NCI-H2227 treated with DMSO at 0.1 percent for 48 hours (cell line): Measurements from ENCODE around the gene ARMC3.
A peak's percentile ranks its signal among the peaks of the same experiment; 100 is the strongest.
"Not testable (repeated sequence)": the region's sequence is repeated elsewhere in the genome, so short reads cannot be mapped to it uniquely, and the experiment has no call there.

Experiments used
- DNase-seq: peaks from one replicate; lab custom pipeline; 2025; lab: John Stamatoyannopoulos, UW

The ARMC3 gene

DNA sequence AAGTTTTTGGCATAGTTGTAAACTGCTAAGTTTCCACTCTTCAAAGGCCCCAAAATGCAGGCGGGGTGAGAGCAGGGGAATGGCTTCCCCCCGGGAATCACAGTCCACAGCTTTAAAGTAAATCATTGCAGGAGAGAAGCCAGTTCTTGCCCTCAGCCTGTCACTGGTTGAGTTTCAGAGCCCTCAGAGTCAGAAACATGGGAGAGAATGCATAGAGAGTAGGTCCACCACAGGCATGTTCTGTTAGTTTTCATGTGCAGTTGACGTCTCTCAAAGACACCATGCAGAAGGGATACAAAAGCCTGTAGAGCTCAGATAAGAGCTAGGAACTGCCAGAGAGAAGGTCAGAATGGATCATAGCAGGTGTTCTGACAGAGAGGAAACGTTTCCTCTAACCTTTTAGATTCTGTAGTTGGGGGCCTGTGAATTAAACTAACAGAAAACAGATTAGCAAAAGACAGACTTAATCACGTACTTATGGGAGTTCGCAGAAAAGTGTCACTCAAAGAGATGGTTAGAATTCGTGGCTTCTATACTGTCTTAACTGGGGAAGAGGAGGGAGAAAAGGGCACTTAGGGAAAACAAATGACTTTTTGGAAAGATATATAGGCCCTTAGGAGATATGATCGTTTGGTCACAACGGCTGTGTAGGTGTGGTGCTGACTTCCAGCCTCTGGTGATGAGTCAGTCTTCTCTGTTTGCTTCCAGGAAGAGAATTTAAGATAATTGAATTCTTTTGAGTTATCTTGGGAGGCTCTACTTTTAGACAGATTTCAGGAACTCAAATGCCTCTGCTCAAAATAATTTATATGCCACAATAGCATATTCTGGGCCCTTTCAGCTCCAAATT lies 119.6 kb downstream of the ARMC3 start:
- no peak for DNase-seq

DNA sequence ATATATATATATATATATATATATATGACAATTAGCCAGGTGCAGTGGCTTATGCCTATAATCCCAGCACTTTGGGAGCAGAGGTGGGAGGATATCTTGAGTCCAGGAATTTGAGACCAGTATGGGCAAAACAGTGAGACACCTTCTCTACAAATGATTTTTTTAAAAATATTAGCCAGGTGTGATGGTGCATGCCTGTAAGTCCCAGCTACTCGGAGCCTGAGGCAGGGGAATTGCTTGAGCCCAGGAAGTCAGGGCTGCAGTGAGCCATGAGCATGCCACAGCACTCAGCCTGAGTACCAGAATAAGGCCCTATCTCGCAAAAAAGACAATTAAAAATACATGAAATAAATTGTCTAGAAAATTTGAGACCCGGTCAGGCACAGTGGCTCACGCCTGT lies 120.3 kb downstream of the ARMC3 start:
- no peak for DNase-seq

DNA sequence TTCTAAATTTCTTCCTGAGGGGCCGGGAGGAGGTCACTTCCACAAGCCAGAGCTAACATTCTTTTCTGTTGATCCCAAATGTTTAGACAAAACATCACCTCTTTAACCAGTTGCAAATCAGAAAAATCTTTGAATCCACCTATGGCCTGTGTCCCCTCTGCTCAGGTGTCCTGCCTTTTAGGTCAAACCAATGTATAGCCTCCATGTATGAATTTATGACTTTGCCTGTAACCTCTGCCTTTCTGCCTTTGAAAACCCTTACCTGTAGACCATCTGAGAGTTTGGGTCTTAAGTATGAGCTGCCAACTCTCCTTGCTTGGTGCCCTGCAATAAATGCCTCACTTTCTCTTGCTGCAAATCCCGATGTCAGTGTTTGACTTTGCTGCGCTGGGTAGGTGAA lies 123.4 kb downstream of the ARMC3 start:
- no peak for DNase-seq

DNA sequence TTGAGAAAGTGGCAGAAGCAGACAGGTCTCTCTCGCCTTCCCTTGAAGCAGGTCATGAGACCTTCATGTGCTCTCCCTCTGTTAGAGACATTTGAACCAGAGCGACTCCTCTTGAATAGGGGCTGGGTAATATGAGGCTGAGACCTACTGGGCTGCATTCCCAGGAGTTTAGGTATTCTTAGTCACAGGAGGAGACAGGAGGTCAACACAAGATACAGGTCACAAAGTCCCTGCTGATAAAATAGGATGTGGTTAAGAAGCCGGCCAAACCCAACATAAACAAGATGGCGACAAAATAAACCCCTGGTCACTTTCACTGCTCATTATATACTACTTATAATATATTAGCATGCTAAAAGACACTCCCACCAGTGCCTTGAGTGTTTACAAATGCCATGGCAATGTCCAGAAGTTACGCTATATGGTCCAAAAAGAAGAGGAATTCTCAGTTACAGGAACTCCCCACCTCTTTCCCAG lies 124.0 kb downstream of the ARMC3 start:
- no peak for DNase-seq

DNA sequence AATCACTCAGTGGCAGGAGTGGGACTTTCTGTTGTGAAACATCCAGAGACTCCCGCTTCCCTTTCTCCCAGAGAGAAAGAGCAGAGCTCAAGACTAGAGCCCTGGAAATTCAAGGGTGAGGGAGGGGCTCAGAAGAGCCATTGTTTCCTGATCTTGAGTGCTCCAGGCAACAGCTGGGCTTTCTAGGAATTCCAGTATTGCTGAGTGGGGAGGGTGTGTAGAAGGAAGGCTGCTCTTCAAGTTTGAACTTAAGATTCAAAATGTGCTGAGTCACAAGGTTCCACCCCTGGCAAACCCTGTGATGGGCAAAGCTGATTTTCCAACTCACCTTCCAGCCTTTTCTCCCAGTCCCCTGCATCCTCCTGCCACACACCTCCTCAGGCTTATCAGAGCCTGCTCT lies 125.2 kb downstream of the ARMC3 start:
- no peak for DNase-seq

DNA sequence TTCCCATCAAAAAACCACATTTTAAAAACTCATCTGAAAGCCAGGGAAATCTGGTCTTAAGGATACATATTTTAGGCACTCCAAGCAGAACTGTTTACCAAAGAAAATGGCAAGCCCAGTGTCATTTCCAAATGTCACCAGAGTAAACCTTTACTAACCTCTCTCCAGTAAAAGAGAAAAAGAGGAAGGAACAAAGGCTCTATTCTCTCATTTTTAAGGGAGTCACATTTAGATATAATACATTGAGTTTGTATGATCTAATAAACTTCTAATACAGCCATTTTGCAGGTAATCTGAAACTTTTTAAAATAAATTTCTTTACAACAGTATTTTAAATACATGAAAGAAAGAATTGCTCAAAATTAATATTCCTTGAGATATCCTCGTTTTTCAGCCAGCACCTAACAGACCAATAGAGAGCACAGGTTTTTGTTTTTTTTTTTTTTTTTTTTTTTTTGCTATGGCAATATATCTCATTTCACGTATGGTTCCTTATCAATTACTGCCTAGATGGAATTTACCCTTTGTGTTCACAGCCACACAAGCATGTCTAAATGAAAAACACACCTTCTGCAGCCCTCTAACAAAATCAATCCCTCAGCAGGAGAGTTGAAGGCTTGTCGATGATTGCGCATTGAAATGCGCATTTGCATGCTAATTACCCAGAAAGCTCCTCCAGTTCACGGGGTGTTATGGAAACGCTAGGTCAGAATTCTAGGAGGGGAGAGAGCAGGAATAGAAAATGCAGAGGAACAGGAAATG lies 127.8 kb downstream of the ARMC3 start:
- no peak for DNase-seq

DNA sequence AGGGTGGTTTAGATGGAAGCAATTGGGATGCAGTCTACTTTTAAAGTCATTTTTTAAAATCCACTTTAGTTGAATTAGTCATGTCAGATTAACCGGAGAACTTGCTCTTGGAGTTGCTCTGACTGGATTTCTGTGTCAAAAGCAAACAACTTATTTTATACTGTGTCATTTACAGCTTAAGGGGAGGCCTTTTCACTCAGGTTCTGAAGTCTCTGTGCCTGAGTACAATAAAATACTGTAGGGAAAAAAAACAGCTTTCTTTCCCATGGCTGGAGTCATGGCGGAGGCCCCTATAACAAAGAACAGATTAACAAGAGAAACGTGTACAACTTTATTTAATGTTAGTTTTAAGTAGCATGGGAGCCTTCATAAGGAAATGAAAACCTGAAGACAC lies 128.3 kb downstream of the ARMC3 start:
- DNase-seq: no peak

DNA sequence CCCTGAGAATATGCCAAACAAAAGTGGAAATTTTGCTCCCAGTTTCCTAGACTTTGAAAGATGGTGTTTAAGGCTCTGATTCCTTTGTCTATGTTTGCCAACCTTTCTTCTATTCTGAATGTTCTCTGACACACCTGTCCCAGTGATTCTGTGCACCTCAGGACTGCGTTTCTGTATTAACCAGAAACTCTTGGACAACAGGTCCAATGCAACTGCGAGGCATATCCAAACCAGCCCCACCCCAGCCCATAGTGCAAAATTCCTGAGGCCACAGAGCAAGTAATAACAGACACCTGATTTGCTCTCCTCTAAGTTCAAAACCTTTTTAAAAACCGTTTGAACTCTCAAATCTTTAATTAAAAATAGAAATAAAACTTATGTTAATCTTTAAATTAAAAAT lies 130.5 kb downstream of the ARMC3 start:
- no peak for DNase-seq

DNA sequence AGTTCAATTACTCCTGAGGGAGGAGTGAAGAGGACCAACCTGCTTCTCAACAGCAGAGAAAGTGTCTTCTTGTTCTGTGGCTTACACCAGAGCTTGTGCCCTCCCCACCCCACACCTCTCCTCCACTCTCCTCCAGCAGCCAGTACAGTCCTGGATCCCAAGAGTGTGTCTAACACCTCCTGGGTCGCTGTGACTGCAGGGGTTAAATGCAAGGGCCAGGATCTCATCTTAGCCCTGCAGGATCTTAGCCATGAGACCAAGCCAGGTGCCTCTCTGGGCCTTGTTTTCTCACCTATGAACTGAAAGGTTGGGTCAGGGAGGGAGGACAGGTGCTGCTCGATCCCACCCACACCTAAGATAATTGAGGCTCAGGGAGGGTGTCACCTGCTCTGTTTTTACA lies 133.1 kb downstream of the ARMC3 start:
- no peak for DNase-seq

DNA sequence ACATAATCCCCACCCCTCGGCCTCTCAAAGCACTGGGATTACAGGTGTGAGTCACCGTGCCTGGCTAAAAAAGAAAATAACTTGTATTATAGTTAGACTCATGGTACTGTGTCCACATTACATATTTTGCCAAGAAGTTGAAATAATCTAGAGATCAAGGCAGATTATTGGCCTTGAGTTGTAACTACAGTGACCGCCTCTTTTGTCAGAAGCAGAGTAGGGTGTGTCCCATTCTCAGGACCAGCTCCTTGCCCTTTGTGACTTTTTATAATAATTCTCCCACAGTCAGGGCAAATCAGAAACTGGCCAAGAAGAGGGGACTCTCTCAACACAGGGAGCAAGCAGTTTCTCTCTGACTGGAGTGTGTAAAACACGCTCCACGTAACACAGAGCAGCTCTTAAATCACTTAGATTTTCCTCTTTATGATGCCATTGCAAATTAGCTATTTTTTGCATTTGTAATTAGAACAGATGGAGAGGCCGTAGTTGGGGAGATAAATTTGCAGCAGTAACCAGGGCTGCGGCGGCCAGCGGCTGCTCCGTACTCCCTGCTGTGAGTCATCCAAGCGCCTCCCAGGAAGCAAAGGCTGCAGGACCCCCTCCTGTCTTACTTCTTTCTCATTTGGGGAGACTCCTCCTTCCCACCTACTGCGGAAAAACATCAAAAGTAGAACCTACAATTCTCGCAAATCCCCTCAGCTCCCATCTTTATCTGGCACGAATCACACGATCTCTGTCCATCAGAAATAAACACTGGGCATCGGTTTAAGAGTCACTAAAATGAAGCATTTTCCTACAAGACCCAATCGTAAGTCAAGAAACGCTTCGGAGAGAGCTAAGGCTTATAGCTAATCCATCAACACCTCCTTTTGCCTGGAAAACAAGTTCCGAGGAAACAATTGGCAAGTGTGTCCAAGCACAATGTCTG lies 135.5 kb downstream of the ARMC3 start:
- no peak for DNase-seq

DNA sequence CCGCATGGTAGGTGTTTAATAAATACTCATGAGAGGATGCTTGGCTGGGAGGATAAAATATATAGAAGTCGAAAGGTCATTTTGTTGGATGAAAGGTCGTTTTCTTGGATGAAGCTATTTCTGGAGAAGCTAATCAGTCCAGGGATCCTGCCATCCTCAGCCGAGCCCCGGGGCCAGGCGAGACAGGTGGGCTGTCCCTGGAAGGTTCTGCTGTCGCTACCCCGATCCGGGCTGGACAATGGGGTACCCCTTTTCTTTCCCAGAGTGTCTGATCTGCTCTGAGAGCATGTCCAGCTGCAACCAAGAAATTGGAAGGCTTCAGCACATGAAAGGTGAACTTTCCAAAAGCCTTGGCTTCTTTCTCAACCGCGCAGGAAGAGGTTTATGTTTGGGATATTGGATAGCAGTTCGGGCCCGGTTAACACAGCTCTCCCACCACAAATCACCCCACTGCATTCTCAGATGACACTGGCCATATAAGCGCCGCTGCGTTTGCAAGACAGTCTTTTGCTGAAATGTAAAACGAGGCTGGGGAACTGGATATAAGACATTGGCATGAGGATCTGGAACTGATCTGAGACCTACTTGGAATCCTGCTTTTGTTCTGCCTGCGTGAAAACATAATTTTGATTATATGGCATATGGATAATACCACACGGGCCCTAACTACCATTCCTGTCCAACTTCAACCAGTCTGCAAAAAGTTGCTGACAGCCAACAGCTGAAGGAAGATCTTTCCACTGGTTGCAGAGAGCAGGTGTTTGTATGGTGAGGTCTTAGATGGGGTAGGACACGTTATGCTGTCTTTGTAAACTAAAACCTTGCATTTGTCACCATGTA lies 136.3 kb downstream of the ARMC3 start:
- DNase-seq: no peak

DNA sequence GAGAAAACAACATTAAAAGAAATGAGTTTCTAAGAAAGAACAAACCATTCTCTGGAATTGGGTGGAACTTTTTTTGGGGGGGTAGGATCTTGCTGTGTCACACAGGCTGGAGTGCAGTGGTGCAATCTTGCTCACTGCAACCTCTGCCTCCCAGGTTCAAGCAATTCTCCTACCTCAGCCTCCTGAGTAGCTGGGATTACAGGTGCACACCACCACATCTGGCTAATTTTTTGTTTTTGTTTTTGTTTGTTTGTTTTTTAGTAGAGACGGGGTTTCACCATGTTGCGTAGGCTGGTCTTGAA lies 136.9 kb downstream of the ARMC3 start:
- not testable (repeated sequence) for DNase-seq

DNA sequence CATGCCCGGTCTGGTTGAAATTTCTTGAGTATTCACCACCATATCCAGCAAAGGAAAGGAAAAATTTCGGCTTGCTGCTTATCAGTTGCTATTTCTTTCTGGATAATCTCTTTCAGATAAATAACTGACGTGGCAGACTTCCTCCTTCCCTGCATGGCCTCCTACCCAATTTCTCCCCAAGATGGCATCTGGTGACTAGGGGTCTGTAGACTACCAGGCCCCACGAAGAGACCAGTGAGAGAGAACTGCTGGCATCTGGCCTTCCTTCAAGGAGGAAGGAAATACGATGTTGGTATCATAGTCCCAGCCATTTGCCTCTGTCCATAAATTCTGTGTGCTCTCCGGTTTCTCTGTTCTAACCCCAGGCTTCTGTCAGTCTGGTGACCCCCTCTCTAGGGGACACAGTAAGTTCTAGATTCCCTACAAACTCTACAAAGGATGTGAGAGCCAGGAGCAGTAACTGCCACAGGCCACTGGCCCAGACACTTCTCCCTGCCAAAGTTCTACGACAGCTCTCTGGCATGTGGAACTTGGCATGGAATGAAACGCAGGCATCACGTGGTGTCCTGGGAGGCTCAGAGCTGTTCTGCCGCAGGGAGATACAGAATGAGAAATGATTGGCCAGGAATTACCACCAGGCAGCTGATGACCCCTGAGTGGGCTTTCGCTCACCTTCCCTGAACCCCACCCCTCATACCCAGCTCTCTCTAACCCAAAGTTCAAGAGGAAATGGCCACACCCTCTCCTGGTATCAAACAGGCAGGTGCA lies 137.5 kb downstream of the ARMC3 start:
- no peak for DNase-seq

DNA sequence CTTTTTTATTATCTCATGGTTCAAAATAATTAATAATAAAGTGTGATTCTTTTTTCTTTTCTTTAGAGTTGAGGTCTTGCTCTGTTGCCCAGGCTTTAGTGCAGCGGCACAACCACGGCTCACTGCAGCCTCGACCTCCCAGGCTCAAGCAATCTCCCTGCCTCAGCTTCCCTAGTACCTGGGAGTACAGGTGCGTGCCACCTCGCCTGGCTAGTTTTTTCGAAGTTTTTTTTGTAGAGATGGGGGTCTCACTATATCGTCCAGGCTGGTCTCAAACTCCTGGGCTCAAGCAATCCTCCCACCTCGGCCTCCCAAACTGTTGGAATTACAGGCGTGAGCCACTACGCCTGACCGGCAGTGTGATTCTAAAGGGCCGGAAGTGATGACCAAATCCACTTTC lies 139.5 kb downstream of the ARMC3 start:
- DNase-seq: no peak

DNA sequence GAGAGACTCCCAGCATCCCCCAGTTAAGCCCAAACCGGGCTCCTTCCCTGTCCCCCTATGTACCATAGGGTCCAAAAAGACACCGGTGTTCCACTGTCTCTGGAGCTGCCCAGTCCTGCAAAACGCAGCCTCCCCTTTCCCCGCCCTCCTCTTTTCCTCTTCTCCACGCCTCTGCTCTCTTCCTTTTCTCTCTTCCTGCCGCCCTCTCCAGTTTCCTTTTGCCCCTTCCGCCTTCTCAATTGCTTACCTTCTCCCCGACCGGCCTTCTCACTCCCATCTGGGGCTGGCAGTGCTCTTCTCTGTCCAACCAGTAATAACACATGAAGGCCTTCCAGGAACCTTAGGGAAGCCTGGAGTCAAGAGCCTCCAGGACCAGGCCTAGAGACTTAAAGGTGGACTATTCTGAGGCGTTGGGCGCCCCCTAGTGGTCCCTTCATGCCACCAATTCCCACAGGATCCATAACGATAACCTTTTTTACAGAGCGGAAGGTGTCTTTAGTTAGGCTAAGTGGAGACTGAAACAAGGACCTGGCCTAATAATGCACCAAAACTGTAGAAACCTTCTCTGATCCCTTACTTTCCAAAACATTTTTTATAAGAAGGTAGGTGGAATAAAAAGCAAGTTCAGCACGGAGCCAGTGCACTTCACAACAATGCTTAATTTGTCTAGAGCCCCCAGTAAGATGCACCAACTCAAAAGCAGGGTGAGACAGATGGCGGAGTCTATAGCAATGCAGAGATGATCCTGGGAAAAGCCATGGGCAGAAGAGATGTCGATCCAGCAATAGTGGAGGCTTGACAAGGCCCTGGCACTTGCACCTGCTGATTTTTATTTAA lies 140.3 kb downstream of the ARMC3 start:
- peak; percentile 37 for DNase-seq

DNA sequence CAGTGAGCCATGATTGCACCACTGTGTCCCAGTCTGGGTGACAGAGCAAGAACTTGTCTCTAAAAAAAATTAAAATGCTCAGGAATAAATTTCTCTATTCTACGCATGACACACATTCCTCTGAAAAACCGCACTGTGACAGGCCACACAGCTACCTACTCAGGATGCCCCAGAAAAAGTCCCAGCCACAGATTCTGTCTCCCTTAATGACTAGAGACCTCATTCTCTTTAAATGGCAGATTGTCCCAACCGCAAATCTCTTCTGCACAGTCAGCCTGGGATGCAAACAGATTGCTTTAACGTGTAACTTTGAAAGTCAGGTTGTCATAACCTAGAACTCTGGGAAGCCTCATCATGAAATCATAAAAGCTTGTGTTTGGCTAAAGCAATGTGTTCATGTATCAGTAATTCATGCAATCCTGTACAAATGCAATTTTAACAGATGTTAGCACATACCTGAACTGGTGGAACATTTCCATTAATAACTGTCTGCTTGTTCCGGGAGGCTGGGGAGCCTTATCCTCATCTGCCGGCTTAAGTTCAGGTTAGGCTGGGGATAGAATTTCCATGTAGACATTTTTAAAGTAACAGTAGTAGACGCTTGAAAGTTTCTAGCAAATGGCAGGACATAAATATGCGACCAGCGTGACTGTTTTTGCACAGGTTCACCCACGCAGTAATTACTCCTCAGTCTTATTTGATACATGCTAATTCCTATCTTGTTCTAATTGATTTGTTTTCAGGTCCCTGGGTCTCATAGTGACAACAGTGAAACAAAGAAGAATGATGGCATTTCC lies 141.4 kb downstream of the ARMC3 start:
- DNase-seq: no peak

DNA sequence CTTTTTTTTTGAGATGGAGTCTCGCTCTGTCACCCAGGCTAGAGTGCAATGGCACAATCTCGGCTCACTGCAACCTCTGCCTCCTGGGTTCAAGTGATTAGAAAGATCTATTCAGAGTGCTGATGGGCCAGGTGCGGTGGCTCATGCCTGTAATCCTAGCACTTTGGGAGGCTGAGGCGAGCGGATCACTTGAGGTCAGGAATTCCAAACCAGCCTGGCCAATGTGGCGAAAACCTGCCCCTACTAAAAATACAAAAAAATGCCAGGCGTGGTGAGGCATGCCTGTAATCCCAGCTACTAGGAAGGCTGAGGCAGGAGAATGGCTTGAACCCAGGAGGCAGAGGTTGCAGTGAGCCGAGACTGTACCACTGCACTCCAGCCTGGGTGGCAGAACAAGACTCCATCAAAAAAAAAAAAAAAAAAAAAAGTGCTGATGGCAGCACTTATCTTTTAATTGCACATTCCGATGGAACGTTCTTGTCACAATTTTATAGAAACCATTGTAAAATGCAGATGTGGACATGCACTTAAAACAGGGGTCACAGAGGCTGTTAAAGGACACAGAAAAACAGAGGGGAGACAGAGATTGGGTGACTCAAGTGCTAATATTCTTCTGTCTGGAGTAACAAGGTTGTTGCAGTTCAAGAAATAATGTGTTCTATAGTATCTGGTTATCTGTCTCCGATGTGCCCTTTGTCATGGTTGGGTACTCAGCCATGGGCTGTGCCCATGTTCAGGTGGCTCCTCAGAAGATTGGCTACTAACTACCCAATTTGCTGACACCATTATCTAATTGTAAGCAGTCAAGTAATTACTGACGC lies 142.4 kb downstream of the ARMC3 start:
- not testable (repeated sequence) for DNase-seq

DNA sequence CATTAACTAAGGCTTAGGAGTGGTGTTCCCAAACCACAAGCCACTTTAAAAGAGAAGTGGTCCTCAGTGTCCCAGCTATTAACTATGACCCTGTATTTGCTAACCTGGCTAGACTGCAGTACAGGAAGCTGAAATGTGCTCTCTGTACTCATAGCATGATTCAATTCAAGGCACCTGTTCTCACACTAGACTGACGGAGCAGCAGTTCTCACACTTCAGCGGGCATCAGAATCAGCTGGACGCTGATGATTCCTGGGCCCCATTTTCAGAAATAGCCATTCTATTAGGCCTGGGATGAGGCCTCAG lies 143.0 kb downstream of the ARMC3 start:
- no peak for DNase-seq
